Common myeloid progenitor, CD34-positive (primary cell): Measurements from ENCODE around the gene DBP.
A peak's percentile ranks its signal among the peaks of the same experiment; 100 is the strongest.

Experiments
- CTCF ChIA-PET: fragments of 350-600 bp; sonication (Branson Sonifier 250); formaldehyde crosslinking; loops from one replicate; lab custom pipeline; 2021; ENCODE audit warnings: antibody characterized with exemption; lab: Charles Lee
- POLR2A ChIA-PET: fragments of 350-600 bp; sonication (Branson Sonifier 250); formaldehyde crosslinking; loops from one replicate; lab custom pipeline; 2021; ENCODE audit warnings: antibody characterized with exemption; lab: Charles Lee
- DNase-seq, 3 donors: peaks; one replicate each; pipeline versions ENCODE4 v3.0.0 to v3.0.0-alpha.2; 2013
- H3K27ac ChIP-seq, 2 experiments: 1 replicate in 1 of 2; 2 replicates in 1 of 2; pipeline ENCODE4 v1.7.0; 2013; ENCODE audit warnings: inconsistent platforms in 2 of 2, low read length in 2 of 2, mild to moderate bottlenecking in 2 of 2, low read depth in 1 of 2, moderate library complexity in 1 of 2; ENCODE audit not compliant: severe bottlenecking in 2 of 2, insufficient read depth in 1 of 2, poor library complexity in 1 of 2
- H3K27me3 ChIP-seq, 5 experiments: replicated peaks in 2 of 5; 1 replicate in 3 of 5; 2 replicates in 2 of 5; pipeline versions ENCODE4 v1.6.1 to v1.7.0; 2013; ENCODE audit warnings: low read length in 4 of 5, mild to moderate bottlenecking in 2 of 5, moderate library complexity in 2 of 5, inconsistent platforms in 1 of 5; ENCODE audit not compliant: insufficient read depth in 5 of 5, control insufficient read depth in 4 of 5
- H3K36me3 ChIP-seq, 4 experiments: 1 replicate in 2 of 4; 2 replicates in 2 of 4; pipeline versions ENCODE4 v1.6.1 to v1.7.0; 2013; ENCODE audit warnings: low read length in 3 of 4, control low read depth in 1 of 4, mild to moderate bottlenecking in 1 of 4; ENCODE audit not compliant: control insufficient read depth in 4 of 4, insufficient read depth in 4 of 4
- H3K4me1 ChIP-seq, 4 experiments: 1 replicate in 3 of 4; 2 replicates in 1 of 4; pipeline versions ENCODE4 v1.6.1 to v1.7.1; 2013; ENCODE audit warnings: low read length in 3 of 4, mild to moderate bottlenecking in 3 of 4, control low read depth in 1 of 4, inconsistent platforms in 1 of 4, moderate library complexity in 1 of 4; ENCODE audit not compliant: control insufficient read depth in 4 of 4, insufficient read depth in 4 of 4; ENCODE audit errors: control extremely low read depth in 1 of 4
- H3K4me3 ChIP-seq, 7 experiments: 1 replicate in 4 of 7; 2 replicates in 3 of 7; pipeline versions ENCODE4 v1.5.1 to v1.7.0; 2013; ENCODE audit warnings: mild to moderate bottlenecking in 7 of 7, low read length in 6 of 7, moderate library complexity in 6 of 7, inconsistent platforms in 2 of 7, low read depth in 2 of 7, control low read depth in 1 of 7; ENCODE audit not compliant: insufficient read depth in 4 of 7, control insufficient read depth in 1 of 7; ENCODE audit errors: extremely low read depth in 1 of 7
- H3K9me3 ChIP-seq, 5 experiments: 1 replicate in 4 of 5; 2 replicates in 1 of 5; pipeline versions ENCODE4 v1.6.1 to v1.7.1; 2013; ENCODE audit warnings: low read length in 4 of 5, mild to moderate bottlenecking in 2 of 5, inconsistent platforms in 1 of 5, low read depth in 1 of 5, moderate library complexity in 1 of 5; ENCODE audit not compliant: control insufficient read depth in 4 of 5, insufficient read depth in 2 of 5; ENCODE audit errors: control extremely low read depth in 1 of 5
- WGBS: methylation state at CpG from one replicate; pipeline ENCODE4 v1.1.5; 2013; ENCODE audit not compliant: insufficient coverage; 5-methylcytosine and 5-hydroxymethylcytosine counted together

The DBP gene

GRCh38 chr19:48644355-48644754 lies 7.2 kb upstream of the DBP start:
- H3K36me3 ChIP-seq: no peaks in the 10 kb centered on the region
- CTCF ChIA-PET: interaction anchor here (4.5 kb wide), 1 partner anchor 31 kb away, joined by 40 read pairs; no protein-coding TSS in a partner anchor

GRCh38 chr19:48642862-48643261 lies 5.7 kb upstream of the DBP start:
- no peak for DNase-seq
- ChIA-PET POLR2A (no interaction called here), CTCF (interaction anchor here (4.5 kb wide), 1 partner anchor 33 kb away, joined by 40 read pairs; no protein-coding TSS in a partner anchor)
- H3K27me3 ChIP-seq: no peaks in the 10 kb centered on the region
- WGBS: 97% methylated on average over 5 of the region's 5 CpGs
- no peak overlapping the region for H3K4me3 ChIP-seq
- H3K27ac ChIP-seq: no peak overlapping the region
- no peaks in the 10 kb centered on the region for H3K36me3 ChIP-seq
- peaks cover 7 to 38% (median 33%) of the 10 kb centered on the region in 4 experiments for H3K4me1 ChIP-seq
- H3K9me3 ChIP-seq: no peaks in the 10 kb centered on the region

More at GRCh38 chr19:48644355-48644754, 7.2 kb upstream of the DBP start:
- Histone ChIP-seq H3K9me3 (no peaks in the 10 kb centered on the region), H3K4me3 (peak overlapping the region in 1 of 7 experiments; percentile 82), H3K4me1 (peaks cover 3 to 27% (median 24%) of the 10 kb centered on the region in 4 experiments), H3K27ac (no peak overlapping the region), H3K27me3 (no peaks in the 10 kb centered on the region)
- POLR2A ChIA-PET: no interaction called here
- no peak for DNase-seq
- WGBS: 100% methylated on average over 1 of the region's 4 CpGs

GRCh38 chr19:48641850-48642249 lies 4.7 kb upstream of the DBP start:
- no peak for DNase-seq
- no peak overlapping the region for H3K4me3 ChIP-seq
- no peaks in the 10 kb centered on the region for H3K36me3 ChIP-seq
- 88% methylated on average over 1 of the region's 2 CpGs for WGBS
- POLR2A ChIA-PET: no interaction called here
- no peaks in the 10 kb centered on the region for H3K9me3 ChIP-seq
- H3K27me3 ChIP-seq: no peaks in the 10 kb centered on the region
- H3K4me1 ChIP-seq: peaks cover 5 to 38% (median 35%) of the 10 kb centered on the region in 4 experiments
- H3K27ac ChIP-seq: no peak overlapping the region
- CTCF ChIA-PET: no interaction called here

GRCh38 chr19:48639483-48640375 lies 2.5 kb upstream of the DBP start:
- CTCF ChIA-PET: interaction anchor here (0.6 to 1.7 kb wide), 2 partner anchors 14 to 36 kb away, joined by 3 to 4 read pairs; no protein-coding TSS in a partner anchor
- Histone ChIP-seq H3K4me1 (peaks cover 4 to 41% (median 37%) of the 10 kb centered on the region in 4 experiments), H3K36me3 (no peaks in the 10 kb centered on the region), H3K4me3 (no peak overlapping the region), H3K27me3 (no peaks in the 10 kb centered on the region), H3K27ac (peak overlapping the region in 1 of 2 experiments; percentile 91), H3K9me3 (no peaks in the 10 kb centered on the region)
- WGBS: 94% methylated on average over 27 of the region's 33 CpGs
- DNase-seq: no peak
- POLR2A ChIA-PET: no interaction called here

DNA sequence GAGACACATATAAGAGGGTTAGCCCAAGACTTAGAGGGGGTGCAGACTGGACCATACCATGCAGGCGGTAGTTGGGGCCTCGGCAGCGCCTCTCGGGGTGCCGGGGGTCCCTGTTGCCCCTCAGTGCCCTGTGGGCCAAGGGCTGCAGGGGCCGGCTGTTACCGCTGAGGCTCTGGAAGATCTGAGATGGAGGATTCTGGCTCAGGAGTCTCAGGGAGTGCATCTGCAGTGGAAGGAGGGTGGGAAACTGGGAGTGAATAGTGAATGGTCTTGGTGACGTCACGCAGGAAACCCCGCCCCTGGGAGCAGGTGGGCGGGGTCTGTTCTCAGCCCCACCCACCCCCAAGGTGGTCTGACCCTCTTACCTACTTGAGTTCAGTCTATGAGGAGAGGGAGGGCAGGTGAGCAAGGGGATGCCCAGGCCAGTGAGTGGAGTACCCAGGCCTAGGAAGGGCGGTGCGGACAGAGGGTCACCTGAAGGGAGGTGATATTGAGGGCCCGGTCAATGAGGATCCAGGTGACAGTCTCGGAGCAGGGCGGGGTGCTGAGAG lies 1.7 kb upstream of the DBP start:
- H3K4me3 ChIP-seq: peak overlapping the region in 6 of 7 experiments; percentile 55 to 83 (median 66)
- H3K27me3 ChIP-seq: no peaks in the 10 kb centered on the region
- WGBS: 79% methylated on average over 12 of the region's 16 CpGs
- ChIA-PET CTCF (interaction anchor here (1.7 kb wide), 1 partner anchor 15 kb away, joined by 4 read pairs; no protein-coding TSS in a partner anchor), POLR2A (interaction anchor here (1.3 kb wide), 1 partner anchor 7 kb away, joined by 5 read pairs; the partner anchor contains the start of gene CA11)
- no peaks in the 10 kb centered on the region for H3K36me3 ChIP-seq
- no peak for DNase-seq
- peak overlapping the region; percentile 79 to 91 for H3K27ac ChIP-seq
- H3K4me1 ChIP-seq: peaks cover 8 to 43% (median 39%) of the 10 kb centered on the region in 4 experiments
- H3K9me3 ChIP-seq: no peaks in the 10 kb centered on the region

DNA sequence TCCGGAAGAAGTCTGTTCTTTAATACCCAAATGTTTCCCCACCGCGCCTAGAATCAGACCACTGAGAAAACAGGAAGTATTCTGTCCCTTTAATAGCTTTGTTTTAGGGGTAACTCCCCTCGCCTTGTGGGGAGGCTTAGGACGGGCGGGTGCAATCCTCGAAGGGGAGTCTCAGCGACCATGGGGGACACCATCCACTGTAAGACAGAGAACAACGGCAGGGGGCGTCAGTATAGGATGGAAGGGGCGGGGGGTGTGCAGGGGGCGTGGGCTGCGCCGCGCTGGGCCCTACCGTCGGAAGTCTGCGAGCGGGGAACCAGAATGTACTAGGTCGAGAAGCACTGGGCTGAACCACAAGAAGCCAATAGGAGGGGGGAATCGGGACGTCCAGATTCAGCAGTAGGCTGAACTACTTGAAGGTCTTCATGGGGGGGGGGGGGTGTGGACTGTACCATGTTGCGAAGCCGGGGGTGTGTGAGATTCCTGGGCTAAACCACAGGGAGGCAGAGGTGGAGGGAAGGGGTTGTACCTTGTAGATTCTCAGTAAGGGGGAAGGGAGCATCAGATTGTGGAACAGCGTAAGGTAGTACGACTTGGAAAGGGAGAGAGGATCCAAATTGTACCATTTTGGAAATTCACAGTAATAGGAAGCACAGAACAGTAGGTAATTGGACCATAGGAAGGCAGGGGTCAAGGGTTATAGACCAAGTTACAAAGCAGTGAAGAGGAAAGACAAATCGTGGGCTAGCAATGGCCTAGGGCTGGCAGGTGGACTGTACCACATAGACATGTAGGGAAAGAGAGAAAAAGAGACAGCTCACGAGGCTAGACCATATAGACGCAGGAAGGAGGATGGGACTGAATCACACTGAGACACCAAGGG lies 1.0 kb upstream of the DBP start:
- Histone ChIP-seq H3K4me3 (peak overlapping the region; percentile 18 to 83 (median 65)), H3K9me3 (no peaks in the 10 kb centered on the region), H3K36me3 (peaks cover 0 to 4% (median 1%) of the 10 kb centered on the region in 4 experiments), H3K27me3 (no peaks in the 10 kb centered on the region), H3K27ac (peak overlapping the region; percentile 79 to 91), H3K4me1 (peaks cover 13 to 50% (median 45%) of the 10 kb centered on the region in 4 experiments)
- POLR2A ChIA-PET: interaction anchor here (0.6 to 1.3 kb wide), 9 partner anchors 8 to 1266 kb away, joined by 3 to 6 read pairs (median 4); partner anchors contain the start of genes CA11, RPL18 and SPHK2
- peak; percentile 98 for DNase-seq
- WGBS: 4% methylated on average over 25 of the region's 29 CpGs
- CTCF ChIA-PET: interaction anchor here (0.8 kb wide), 1 partner anchor 15 kb away, joined by 3 read pairs; no protein-coding TSS in a partner anchor
